Mesenchymal stem cell (in vitro differentiated cells and primary cell): Measurements from ENCODE around the gene PARD3.

ENCODE experiments used
- DNase-seq: peaks from one replicate; pipeline ENCODE4 v3.0.0-alpha.2; 2013
- H2AFZ ChIP-seq: one replicate; pipeline ENCODE4 v1.6.1; 2013; ENCODE audit warnings: low read depth, mild to moderate bottlenecking, control low read depth, inconsistent platforms, low read length, moderate library complexity
- H2AK5ac ChIP-seq: 2 replicates; pipeline ENCODE4 v1.6.1; 2013; ENCODE audit warnings: low read length, moderate library complexity, mild to moderate bottlenecking, inconsistent platforms; ENCODE audit not compliant: severe bottlenecking
- H2BK120ac ChIP-seq: one replicate; pipeline ENCODE4 v1.6.1; 2013; ENCODE audit warnings: low read depth, mild to moderate bottlenecking, inconsistent platforms, low read length, moderate library complexity
- H2BK12ac ChIP-seq, 2 experiments: one replicate each; pipeline ENCODE4 v1.6.1; 2013; ENCODE audit warnings: inconsistent platforms in 2 of 2, low read length in 2 of 2, mild to moderate bottlenecking in 2 of 2, moderate library complexity in 2 of 2, control low read depth in 1 of 2
- H2BK15ac ChIP-seq: one replicate; pipeline ENCODE4 v1.6.1; 2013; ENCODE audit warnings: mild to moderate bottlenecking, low read depth, inconsistent platforms; ENCODE audit not compliant: poor library complexity, severe bottlenecking
- H2BK5ac ChIP-seq: 2 replicates; pipeline ENCODE4 v1.6.1; 2013; ENCODE audit warnings: low read depth, mild to moderate bottlenecking, low read length, control low read depth, inconsistent platforms; ENCODE audit not compliant: poor library complexity, severe bottlenecking
- H3K14ac ChIP-seq, 2 experiments: one replicate each; pipeline ENCODE4 v1.6.1; 2013; ENCODE audit warnings: inconsistent platforms in 2 of 2, low read length in 2 of 2, control low read depth in 1 of 2, mild to moderate bottlenecking in 1 of 2, moderate library complexity in 1 of 2
- H3K18ac ChIP-seq, 2 experiments: one replicate each; pipeline ENCODE4 v1.6.1; 2013; ENCODE audit warnings: inconsistent platforms in 2 of 2, low read length in 2 of 2, control low read depth in 1 of 2, low read depth in 1 of 2, mild to moderate bottlenecking in 1 of 2
- H3K23ac ChIP-seq, 2 experiments: one replicate each; pipeline ENCODE4 v1.6.1; 2013; ENCODE audit warnings: inconsistent platforms in 2 of 2, low read length in 2 of 2, mild to moderate bottlenecking in 2 of 2, moderate library complexity in 2 of 2, control low read depth in 1 of 2
- H3K27ac ChIP-seq: 2 replicates; pipeline ENCODE4 v1.5.1; 2013; ENCODE audit warnings: mild to moderate bottlenecking, moderate library complexity, low read length, control low read depth, inconsistent platforms; ENCODE audit not compliant: poor library complexity, severe bottlenecking
- H3K27me3 ChIP-seq, 2 experiments: 2 replicates each; pipeline versions ENCODE4 v1.6.1 to v1.7.0; 2013; ENCODE audit warnings: low read length in 2 of 2, mild to moderate bottlenecking in 2 of 2, moderate library complexity in 2 of 2, control low read depth in 1 of 2, inconsistent platforms in 1 of 2; ENCODE audit not compliant: control insufficient read depth in 1 of 2, insufficient read depth in 1 of 2
- H3K36me3 ChIP-seq, 2 experiments: 2 replicates each; pipeline versions ENCODE4 v1.6.1 to v1.7.0; 2013; ENCODE audit warnings: low read length in 2 of 2, control low read depth in 1 of 2, inconsistent platforms in 1 of 2, low read depth in 1 of 2, mild to moderate bottlenecking in 1 of 2; ENCODE audit not compliant: insufficient read depth in 2 of 2, control insufficient read depth in 1 of 2
- H3K4ac ChIP-seq, 2 experiments: one replicate each; pipeline ENCODE4 v1.6.1; 2013; ENCODE audit warnings: inconsistent platforms in 2 of 2, low read length in 2 of 2, mild to moderate bottlenecking in 2 of 2, moderate library complexity in 2 of 2, control low read depth in 1 of 2, low read depth in 1 of 2
- H3K4me1 ChIP-seq: 2 replicates; pipeline ENCODE4 v1.6.1; 2013; ENCODE audit warnings: low read depth, low read length, control low read depth; ENCODE audit not compliant: control insufficient read depth, insufficient read depth
- H3K4me2 ChIP-seq: 2 replicates; pipeline ENCODE4 v1.6.1; 2013; ENCODE audit warnings: low read length, mild to moderate bottlenecking, inconsistent platforms; ENCODE audit not compliant: poor library complexity, severe bottlenecking
- H3K4me3 ChIP-seq, 2 experiments: 2 replicates each; pipeline versions ENCODE4 v1.5.1 to v1.7.0; 2013; ENCODE audit warnings: low read length in 2 of 2, mild to moderate bottlenecking in 2 of 2, control low read depth in 1 of 2, low read depth in 1 of 2; ENCODE audit not compliant: insufficient read depth in 1 of 2
- H3K79me1 ChIP-seq: replicated peaks from 2 replicates; pipeline ENCODE4 v1.6.1; 2013; ENCODE audit warnings: mild to moderate bottlenecking, control low read depth, low read length, inconsistent platforms; ENCODE audit not compliant: poor library complexity, severe bottlenecking
- H3K9ac ChIP-seq: 2 replicates; pipeline ENCODE4 v1.7.0; 2013; ENCODE audit warnings: mild to moderate bottlenecking, low read length, moderate library complexity
- H3K9me3 ChIP-seq: 2 replicates; pipeline ENCODE4 v1.7.0; 2013; ENCODE audit warnings: mild to moderate bottlenecking, low read length; ENCODE audit not compliant: control insufficient read depth
- H4K8ac ChIP-seq: one replicate; pipeline ENCODE4 v1.6.1; 2013; ENCODE audit warnings: inconsistent platforms, mild to moderate bottlenecking, low read length, moderate library complexity
- H4K91ac ChIP-seq: one replicate; pipeline ENCODE4 v1.6.1; 2013; ENCODE audit warnings: mild to moderate bottlenecking, low read length, inconsistent platforms
- WGBS: methylation state at CpG from one replicate; pipeline ENCODE4 v1.1.7; 2013; ENCODE audit warnings: mixed read lengths; 5-methylcytosine and 5-hydroxymethylcytosine counted together

Gene PARD3

DNA sequence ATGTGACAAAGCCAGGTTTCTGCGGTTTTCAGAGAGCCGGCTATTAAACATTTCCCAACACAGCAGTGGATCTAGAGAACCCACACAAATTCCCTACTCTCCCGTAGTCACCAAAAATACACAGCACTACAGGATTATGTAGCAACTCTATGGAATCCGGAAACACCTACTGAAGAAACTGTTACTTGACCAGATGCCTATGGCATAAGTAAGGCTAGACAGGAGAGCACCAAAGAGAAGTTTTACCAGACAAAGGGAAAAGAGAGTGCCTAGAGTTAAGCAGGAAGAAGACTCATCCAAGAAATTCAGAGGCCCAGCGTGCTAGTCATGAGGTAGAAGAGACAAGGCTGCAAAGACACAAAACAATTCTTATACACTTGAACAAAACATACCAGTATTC is 321.1 kb downstream of the PARD3 start:
- Histone ChIP-seq H3K23ac (no peak overlapping the region), H3K4me3 (no peak overlapping the region), H3K9me3 (no peaks in the 10 kb centered on the region), H2BK5ac (no peak overlapping the region), H4K8ac (no peak overlapping the region), H3K27ac (no peak overlapping the region), H3K9ac (no peak overlapping the region), H3K79me1 (peaks cover 26% of the 10 kb centered on the region), H2BK15ac (no peak overlapping the region), H2AFZ (no peak overlapping the region), H3K36me3 (peaks cover 0 to 1% of the 10 kb centered on the region in 2 experiments), H3K4me1 (peaks cover 1% of the 10 kb centered on the region), H3K14ac (no peak overlapping the region), H3K4me2 (no peak overlapping the region), H4K91ac (no peak overlapping the region), H3K27me3 (no peaks in the 10 kb centered on the region), H2BK12ac (no peak overlapping the region), H3K4ac (no peak overlapping the region), H2BK120ac (no peak overlapping the region), H2AK5ac (no peak overlapping the region), H3K18ac (no peak overlapping the region)
- WGBS = over 99% methylated on average over 5 of the region's 5 CpGs
- DNase-seq = peak; percentile 8

DNA sequence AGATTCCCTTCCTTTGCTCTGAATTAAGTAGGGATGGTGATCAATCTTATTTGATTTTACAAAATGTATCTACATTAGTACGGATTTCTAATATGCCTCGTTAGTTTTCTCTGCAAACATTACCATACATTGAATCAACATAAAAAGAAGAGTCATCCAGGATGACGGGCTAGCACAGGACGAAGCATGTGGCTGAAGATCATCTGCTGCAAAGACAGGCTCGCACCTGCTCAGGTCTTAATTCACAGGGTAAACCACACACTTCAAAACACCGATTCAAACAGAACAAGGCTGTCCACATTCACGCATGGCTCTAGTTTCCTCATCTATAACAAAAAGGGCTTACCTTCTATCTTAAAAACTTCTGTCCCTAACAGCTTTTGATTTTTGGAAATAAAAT is 323.0 kb downstream of the PARD3 start:
- no peak overlapping the region for H3K4ac ChIP-seq
- no peak overlapping the region for H4K8ac ChIP-seq
- no peaks in the 10 kb centered on the region for H3K9me3 ChIP-seq
- no peak overlapping the region for H3K14ac ChIP-seq
- H2BK120ac ChIP-seq = no peak overlapping the region
- peaks cover 1% of the 10 kb centered on the region for H3K4me1 ChIP-seq
- no peak overlapping the region for H2AK5ac ChIP-seq
- H2AFZ ChIP-seq = no peak overlapping the region
- H3K36me3 ChIP-seq = peaks cover 0 to 9% of the 10 kb centered on the region in 2 experiments
- no peak overlapping the region for H2BK5ac ChIP-seq
- DNase-seq = no peak
- H3K79me1 ChIP-seq = peaks cover 32% of the 10 kb centered on the region
- H3K27me3 ChIP-seq = no peaks in the 10 kb centered on the region
- H2BK12ac ChIP-seq = no peak overlapping the region
- no peak overlapping the region for H4K91ac ChIP-seq
- WGBS = 94% methylated on average over 7 of the region's 7 CpGs
- H3K4me3 ChIP-seq = no peak overlapping the region
- no peak overlapping the region for H3K27ac ChIP-seq
- H2BK15ac ChIP-seq = no peak overlapping the region
- no peak overlapping the region for H3K18ac ChIP-seq
- H3K9ac ChIP-seq = no peak overlapping the region
- H3K4me2 ChIP-seq = no peak overlapping the region
- no peak overlapping the region for H3K23ac ChIP-seq

DNA sequence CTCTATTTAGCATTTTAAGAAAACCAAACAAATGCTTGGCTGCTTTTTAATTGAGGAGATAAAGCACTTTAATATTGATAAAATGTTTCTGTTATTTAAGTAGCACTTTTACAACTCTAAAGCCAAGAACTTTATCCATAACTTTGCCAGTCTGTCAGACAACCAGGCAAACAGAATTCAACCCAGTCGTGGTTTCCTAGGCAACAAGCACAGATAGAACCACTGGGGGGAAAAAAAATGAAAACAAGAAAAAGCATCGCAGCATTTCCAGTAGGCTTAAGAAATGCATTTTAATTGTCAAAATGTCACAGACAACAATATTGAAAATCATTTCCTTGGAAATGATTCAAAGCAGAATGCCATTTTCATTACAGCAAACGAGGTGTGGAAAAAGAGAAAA is 323.4 kb downstream of the PARD3 start:
- no peaks in the 10 kb centered on the region for H3K27me3 ChIP-seq
- H2BK120ac ChIP-seq = no peak overlapping the region
- no peak overlapping the region for H3K18ac ChIP-seq
- 67% methylated on average over 1 of the region's 3 CpGs for WGBS
- no peak overlapping the region for H3K9ac ChIP-seq
- H3K4ac ChIP-seq = no peak overlapping the region
- no peak overlapping the region for H3K4me2 ChIP-seq
- peak; percentile 33 for DNase-seq
- no peak overlapping the region for H3K4me3 ChIP-seq
- H2AFZ ChIP-seq = no peak overlapping the region
- no peak overlapping the region for H2AK5ac ChIP-seq
- no peak overlapping the region for H3K14ac ChIP-seq
- H2BK5ac ChIP-seq = no peak overlapping the region
- peaks cover 34% of the 10 kb centered on the region for H3K79me1 ChIP-seq
- H4K8ac ChIP-seq = no peak overlapping the region
- H3K4me1 ChIP-seq = peaks cover 1% of the 10 kb centered on the region
- no peaks in the 10 kb centered on the region for H3K9me3 ChIP-seq
- H2BK12ac ChIP-seq = no peak overlapping the region
- H3K23ac ChIP-seq = no peak overlapping the region
- peaks cover 0 to 9% of the 10 kb centered on the region in 2 experiments for H3K36me3 ChIP-seq
- H4K91ac ChIP-seq = no peak overlapping the region
- H3K27ac ChIP-seq = no peak overlapping the region
- no peak overlapping the region for H2BK15ac ChIP-seq

DNA sequence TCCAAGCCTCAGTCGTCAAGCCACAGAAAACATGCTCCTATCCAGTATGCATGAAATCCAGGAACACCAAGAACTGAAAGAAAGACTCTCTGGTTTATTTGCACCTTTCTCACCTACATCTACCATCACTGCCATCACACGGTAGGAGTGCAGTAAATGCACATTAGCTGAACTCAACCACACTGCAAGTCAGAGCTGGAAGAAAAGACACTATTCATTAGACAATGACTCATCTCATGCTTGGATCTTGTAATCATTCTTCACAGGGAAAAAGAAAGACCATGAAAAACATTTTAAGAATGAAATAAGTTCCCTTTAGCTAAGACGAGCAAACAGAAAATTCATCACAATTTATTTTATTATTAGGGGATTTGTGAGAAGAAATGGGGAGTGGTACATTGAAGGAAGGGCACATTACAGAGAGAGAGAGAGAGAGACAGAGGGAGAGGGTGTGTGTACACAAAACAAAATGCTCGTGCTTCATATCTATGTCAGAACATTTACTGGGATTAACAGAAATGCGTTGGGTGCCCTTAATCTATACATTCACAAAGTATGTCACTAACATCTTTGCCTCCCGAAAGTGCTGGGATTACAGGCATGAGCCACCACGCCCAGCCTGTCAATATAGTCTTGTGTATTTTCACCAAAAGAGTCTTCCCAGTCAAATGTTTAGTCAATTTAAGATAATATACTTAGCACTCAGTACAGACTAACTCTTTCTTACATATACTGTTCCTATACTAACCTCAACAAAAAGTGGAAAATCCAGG is 324.9 kb downstream of the PARD3 start:
- H2BK120ac ChIP-seq = no peak overlapping the region
- H2BK15ac ChIP-seq = no peak overlapping the region
- H3K27me3 ChIP-seq = no peaks in the 10 kb centered on the region
- H3K23ac ChIP-seq = no peak overlapping the region
- H3K9ac ChIP-seq = peak overlapping the region; percentile 34
- no peak overlapping the region for H3K4me3 ChIP-seq
- WGBS = 70% methylated on average over 6 of the region's 7 CpGs
- no peak overlapping the region for H3K4me2 ChIP-seq
- no peak overlapping the region for H4K8ac ChIP-seq
- H3K79me1 ChIP-seq = peaks cover 36% of the 10 kb centered on the region
- H3K36me3 ChIP-seq = peaks cover 0 to 9% of the 10 kb centered on the region in 2 experiments
- no peak overlapping the region for H3K14ac ChIP-seq
- no peak overlapping the region for H2AK5ac ChIP-seq
- H3K18ac ChIP-seq = no peak overlapping the region
- H3K4me1 ChIP-seq = peaks cover 1% of the 10 kb centered on the region
- no peak overlapping the region for H4K91ac ChIP-seq
- H2AFZ ChIP-seq = no peak overlapping the region
- peak overlapping the region; percentile 57 for H3K27ac ChIP-seq
- no peak overlapping the region for H2BK5ac ChIP-seq
- peak overlapping the region in 1 of 2 experiments; percentile 27 for H3K4ac ChIP-seq
- no peaks in the 10 kb centered on the region for H3K9me3 ChIP-seq
- no peak overlapping the region for H2BK12ac ChIP-seq
- peak; percentile 71 for DNase-seq
